PC-3 (cell line): ENCODE results near the gene STRAP. TPM values are rescaled to one million over a fixed set of nuclear protein-coding genes. Genes with fewer than 3 reads are reported as not detected.

Experiments used
- ATAC-seq: fragments of 200-7000 bp; cut with Tn5 transposase; 2 replicates; pipeline ENCODE4 v1.9.1; 2020; ENCODE audit warnings: mild to moderate bottlenecking, moderate library complexity
- Bru-seq: library from RNA; stranded (reverse); fragments of 400-500 nt; gene quantifications from one replicate; lab custom pipeline; 2021; lab: Mats Ljungman, UMichigan
- BruChase-seq, 2 experiments: library from RNA; stranded (reverse); fragments of 400-500 nt; gene quantifications; one replicate each; lab custom pipeline; 2021; lab: Mats Ljungman, UMichigan
- BruUV-seq: library from RNA; stranded (reverse); fragments of 400-500 nt; replicated peaks from 2 replicates; lab custom pipeline; 2021; lab: Mats Ljungman, UMichigan
- CTCF ChIA-PET: fragments of 300-600 bp; sonication (Branson Sonifier 250); formaldehyde crosslinking; loops from one replicate; lab custom pipeline; 2022; ENCODE audit warnings: antibody characterized with exemption; lab: Charles Lee
- POLR2A ChIA-PET: fragments of 300-600 bp; sonication (Branson Sonifier 250); formaldehyde crosslinking; loops from one replicate; lab custom pipeline; 2022; ENCODE audit warnings: antibody characterized with exemption; ENCODE audit not compliant: unreplicated experiment; lab: Charles Lee
- DNase-seq: peaks from one replicate; pipeline ENCODE4 v3.0.0-alpha.2; 2015
- H2AFZ ChIP-seq: fragments of 300-600 bp; sonication (generic); 2 replicates; pipeline ENCODE4 v1.6.0; 2016; ENCODE audit warnings: antibody characterized with exemption, low read length
- H3F3A ChIP-seq: fragments of 300-600 bp; sonication (generic); one replicate; pipeline ENCODE4 v1.6.0; 2017; ENCODE audit warnings: antibody characterized with exemption, low read length, control low read depth, mild to moderate bottlenecking; ENCODE audit not compliant: unreplicated experiment
- H3K27ac ChIP-seq: fragments of 300-600 bp; sonication (generic); 2 replicates; pipeline ENCODE4 v1.5.1; 2016; ENCODE audit warnings: mild to moderate bottlenecking, low read length
- H3K27me3 ChIP-seq: fragments of 300-600 bp; sonication (generic); 2 replicates; pipeline ENCODE4 v1.6.1; 2016; ENCODE audit warnings: low read length, mixed read lengths
- H3K36me3 ChIP-seq: fragments of 300-600 bp; sonication (generic); 2 replicates; pipeline ENCODE4 v1.6.1; 2016; ENCODE audit warnings: low read depth, mixed run types, low read length, mixed read lengths
- H3K4me1 ChIP-seq: fragments of 300-600 bp; sonication (generic); 2 replicates; pipeline ENCODE4 v1.5.1; 2016; ENCODE audit warnings: low read length; ENCODE audit not compliant: insufficient read depth
- H3K4me2 ChIP-seq: fragments of 300-600 bp; sonication (generic); 2 replicates; pipeline ENCODE4 v1.6.0; 2016; ENCODE audit warnings: low read length
- H3K4me3 ChIP-seq: fragments of 300-600 bp; sonication (generic); 2 replicates; pipeline ENCODE4 v1.5.1; 2016; ENCODE audit warnings: mild to moderate bottlenecking, low read length, mixed read lengths
- H3K79me2 ChIP-seq: fragments of 300-600 bp; sonication (generic); 2 replicates; pipeline ENCODE4 v1.6.1; 2017; ENCODE audit warnings: low read length, mixed read lengths
- H3K9ac ChIP-seq: fragments of 300-600 bp; sonication (generic); 2 replicates; pipeline ENCODE4 v1.6.0; 2016; ENCODE audit warnings: mild to moderate bottlenecking, low read length
- H3K9me2 ChIP-seq: fragments of 300-600 bp; sonication (generic); replicated peaks from 2 replicates; pipeline ENCODE4 v1.6.1; 2016; ENCODE audit warnings: mixed run types, low read length, mixed read lengths
- H3K9me3 ChIP-seq: fragments of 300-600 bp; sonication (generic); 2 replicates; pipeline ENCODE4 v1.6.1; 2016; ENCODE audit warnings: low read length, mixed read lengths
- H4K20me1 ChIP-seq: fragments of 300-600 bp; sonication (generic); 2 replicates; pipeline ENCODE4 v1.6.1; 2016; ENCODE audit warnings: low read length, mixed read lengths
- EZH2 ChIP-seq: fragments of 300-600 bp; sonication (generic); IDR thresholded peaks from one replicate; pipeline ENCODE4 v1.6.1; 2017; ENCODE audit warnings: antibody characterized with exemption, mild to moderate bottlenecking, low read length; ENCODE audit not compliant: unreplicated experiment
- EZH2phosphoT487 ChIP-seq: fragments of 300-600 bp; sonication (generic); IDR thresholded peaks from 2 replicates; pipeline ENCODE4 v1.6.1; 2018; ENCODE audit warnings: mild to moderate bottlenecking, antibody characterized with exemption, low read length, borderline replicate concordance
- intact Hi-C: fragments of 100-400 bp; cut with micrococcal nuclease; formaldehyde crosslinking; loops from 2 replicates; pipeline ENCODE4 v1.9.0; 2023
- long read RNA-seq: library from polyadenylated mRNA; unstranded; transcript quantifications from one replicate; pipeline ENCODE4 v2.0.0, GENCODE V29; 2021; ENCODE audit not compliant: unreplicated experiment
- total RNA-seq: library from RNA; depleted of rRNA; stranded (reverse); fragments of >200 nt; gene quantifications from 2 replicates; pipeline ENCODE4 v1.2.3, GENCODE V29; 2014; rRNA removed
- TF ChIP-seq, protein P1 (sequence below): fragments of 300-600 bp; sonication (generic); conservative IDR thresholded peaks from 2 replicates; pipeline ENCODE4 v1.5.1; 2017; ENCODE audit warnings: antibody characterized with exemption, low read depth, mild to moderate bottlenecking, low read length

Gene STRAP, protein sequence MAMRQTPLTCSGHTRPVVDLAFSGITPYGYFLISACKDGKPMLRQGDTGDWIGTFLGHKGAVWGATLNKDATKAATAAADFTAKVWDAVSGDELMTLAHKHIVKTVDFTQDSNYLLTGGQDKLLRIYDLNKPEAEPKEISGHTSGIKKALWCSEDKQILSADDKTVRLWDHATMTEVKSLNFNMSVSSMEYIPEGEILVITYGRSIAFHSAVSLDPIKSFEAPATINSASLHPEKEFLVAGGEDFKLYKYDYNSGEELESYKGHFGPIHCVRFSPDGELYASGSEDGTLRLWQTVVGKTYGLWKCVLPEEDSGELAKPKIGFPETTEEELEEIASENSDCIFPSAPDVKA
- total RNA-seq (64.8 and 80.4 TPM in 2 replicates), Bru-seq, nascent RNA (percentile 88 among the genes with signal in this experiment), BruChase-seq, experiment 1, labeled RNA remaining after a 6-hour chase (percentile 90 among the genes with signal in this experiment), BruChase-seq, experiment 2, labeled RNA remaining after a 2-hour chase (percentile 86 among the genes with signal in this experiment)
- long read RNA-seq, transcript STRAP-206 (9 exons, 1,698 nt), result minor isoform, 35 of 208 reads
- long read RNA-seq, transcript STRAP-202 (10 exons, 1,866 nt), result major isoform, 153 of 208 reads
- long read RNA-seq, partial matches to known transcripts, result 3 of 208 reads
- long read RNA-seq, other reads (novel, unspliced or antisense), result 15 of 208 reads

DNA sequence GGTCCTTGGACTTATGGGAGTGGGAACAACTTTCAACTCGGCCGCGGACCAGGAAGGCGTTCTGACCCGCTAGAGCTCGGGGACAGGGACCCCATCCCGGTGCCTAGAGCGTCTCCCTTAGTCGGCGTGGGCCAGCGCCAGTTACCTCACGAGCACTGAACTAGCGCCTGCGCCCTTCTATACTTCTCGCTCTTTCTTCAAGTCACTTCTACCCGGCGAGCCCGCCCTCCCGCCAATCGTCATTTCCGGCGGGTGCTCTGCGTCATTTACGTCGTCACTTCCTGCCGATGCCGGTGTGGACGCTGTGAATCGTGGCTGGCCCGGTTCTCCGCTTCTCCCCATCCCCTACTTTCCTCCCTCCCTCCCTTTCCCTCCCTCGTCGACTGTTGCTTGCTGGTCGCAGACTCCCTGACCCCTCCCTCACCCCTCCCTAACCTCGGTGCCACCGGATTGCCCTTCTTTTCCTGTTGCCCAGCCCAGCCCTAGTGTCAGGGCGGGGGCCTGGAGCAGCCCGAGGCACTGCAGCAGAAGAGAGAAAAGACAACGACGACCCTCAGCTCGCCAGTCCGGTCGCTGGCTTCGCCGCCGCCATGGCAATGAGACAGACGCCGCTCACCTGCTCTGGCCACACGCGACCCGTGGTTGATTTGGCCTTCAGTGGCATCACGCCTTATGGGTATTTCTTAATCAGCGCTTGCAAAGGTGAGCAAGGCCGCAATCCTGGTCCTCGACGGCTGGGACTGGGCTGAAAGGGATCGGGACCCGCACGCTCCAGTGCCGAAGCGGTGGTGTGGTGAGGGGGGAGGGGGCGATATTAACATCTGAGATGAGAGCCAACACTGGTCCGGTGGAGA is at the start of gene STRAP:
Gene STRAP, plus strand, starts transcription at position 270 of the 854 bp plus-strand sequence. Its CDS starts 321 bp downstream, at position 591.
- Histone ChIP-seq H3K27me3 (no peaks in the 10 kb centered on the region), H3K36me3 (peaks cover 2% of the 10 kb centered on the region; the same call in 1 of the 2 replicates), H3K9me2 (no peaks in the 10 kb centered on the region), H3K9ac (peak within 1 kb of the TSS; percentile 93), H3F3A (no peaks in the 10 kb centered on the region), H3K4me3 (peak within 1 kb of the TSS; percentile 95), H3K4me2 (peak within 1 kb of the TSS; percentile 95), H3K79me2 (peaks cover 57% of the 10 kb centered on the region), H3K9me3 (no peaks in the 10 kb centered on the region), H4K20me1 (peaks cover 41% of the 10 kb centered on the region), H3K27ac (peak within 1 kb of the TSS; percentile 90), H2AFZ (peak within 1 kb of the TSS; percentile 86), H3K4me1 (peaks cover 5% of the 10 kb centered on the region)
- ATAC-seq (peak; percentile 86), DNase-seq (peak; percentile 95)
- TF ChIP-seq EZH2 (no peak), EZH2phosphoT487 (no peak)
- POLR2A ChIA-PET, result no interaction called here
- CTCF ChIA-PET, result no interaction called here
- TSS peak; percentile 58 for BruUV-seq
- intact Hi-C loops, result loop anchor here (5.0 kb wide), 1 partner anchor 470 kb away; no protein-coding TSS in a partner anchor

DNA sequence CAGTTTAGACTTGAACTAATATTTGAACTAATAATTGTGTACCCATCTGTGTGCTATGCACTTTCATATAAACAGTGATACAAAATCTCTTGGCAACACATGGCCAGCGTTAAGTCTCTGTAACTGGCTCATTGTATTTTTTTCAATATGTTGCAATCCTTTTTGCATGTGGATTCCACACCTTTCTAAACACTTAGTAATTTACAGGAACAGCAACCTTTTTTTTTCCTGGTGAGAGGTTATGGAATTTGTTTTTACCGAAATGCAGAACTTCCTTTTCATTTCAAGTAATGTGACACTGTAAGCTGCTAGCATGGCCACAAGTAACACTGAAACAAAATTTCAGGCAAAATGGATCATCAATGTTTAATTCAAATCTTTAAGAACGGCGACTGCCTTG is 47.6 kb upstream of the STRAP start:
- Histone ChIP-seq H3K36me3 (no peaks in the 10 kb centered on the region), H2AFZ (no peak overlapping the region), H3K27me3 (no peaks in the 10 kb centered on the region), H3K4me2 (no peak overlapping the region), H3K27ac (no peak overlapping the region), H3K4me3 (no peak overlapping the region), H3K79me2 (no peaks in the 10 kb centered on the region), H3K9me2 (0 out of 2 replicates have a peak, but pooled peaks cover 6% of the 10 kb centered on the region), H3F3A (no peaks in the 10 kb centered on the region), H3K9ac (no peak overlapping the region), H3K9me3 (no peaks in the 10 kb centered on the region), H4K20me1 (no peaks in the 10 kb centered on the region), H3K4me1 (peaks cover 13% of the 10 kb centered on the region)
- intact Hi-C loops, result no loop called here
- ChIA-PET CTCF (no interaction called here), POLR2A (no interaction called here)
- no peak for DNase-seq
- BruUV-seq, result no TSS peak
- ATAC-seq, result no peak
- TF ChIP-seq, protein P1, sequence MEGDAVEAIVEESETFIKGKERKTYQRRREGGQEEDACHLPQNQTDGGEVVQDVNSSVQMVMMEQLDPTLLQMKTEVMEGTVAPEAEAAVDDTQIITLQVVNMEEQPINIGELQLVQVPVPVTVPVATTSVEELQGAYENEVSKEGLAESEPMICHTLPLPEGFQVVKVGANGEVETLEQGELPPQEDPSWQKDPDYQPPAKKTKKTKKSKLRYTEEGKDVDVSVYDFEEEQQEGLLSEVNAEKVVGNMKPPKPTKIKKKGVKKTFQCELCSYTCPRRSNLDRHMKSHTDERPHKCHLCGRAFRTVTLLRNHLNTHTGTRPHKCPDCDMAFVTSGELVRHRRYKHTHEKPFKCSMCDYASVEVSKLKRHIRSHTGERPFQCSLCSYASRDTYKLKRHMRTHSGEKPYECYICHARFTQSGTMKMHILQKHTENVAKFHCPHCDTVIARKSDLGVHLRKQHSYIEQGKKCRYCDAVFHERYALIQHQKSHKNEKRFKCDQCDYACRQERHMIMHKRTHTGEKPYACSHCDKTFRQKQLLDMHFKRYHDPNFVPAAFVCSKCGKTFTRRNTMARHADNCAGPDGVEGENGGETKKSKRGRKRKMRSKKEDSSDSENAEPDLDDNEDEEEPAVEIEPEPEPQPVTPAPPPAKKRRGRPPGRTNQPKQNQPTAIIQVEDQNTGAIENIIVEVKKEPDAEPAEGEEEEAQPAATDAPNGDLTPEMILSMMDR, result no peak
- TF ChIP-seq EZH2phosphoT487 (no peak), EZH2 (no peak)
